WTC11 (cell line): ENCODE results near the gene PDS5A. TPM values are rescaled to one million over a fixed set of nuclear protein-coding genes. Genes with fewer than 3 reads are reported as not detected.

Experiments used
- ATAC-seq: fragments of 200-7000 bp; cut with Tn5 transposase; 2 replicates; pipeline ENCODE4 v1.10.0; 2021; ENCODE audit warnings: mild to moderate bottlenecking, moderate library complexity
- CTCF ChIA-PET: fragments of 300-600 bp; sonication (Branson Sonifier 250); formaldehyde crosslinking; loops from one replicate; lab custom pipeline; 2021; ENCODE audit warnings: antibody characterized with exemption; lab: Charles Lee
- POLR2A ChIA-PET: fragments of 350-600 bp; sonication (Branson Sonifier 250); formaldehyde crosslinking; loops from one replicate; lab custom pipeline; 2021; ENCODE audit warnings: antibody characterized with exemption; lab: Charles Lee
- DNase-seq: peaks from one replicate; pipeline ENCODE4 v3.0.0; 2021; ENCODE audit warnings: low spot score
- H3K27ac Mint-ChIP-seq: 2 replicates; pipeline ENCODE4 v1.8.0; 2021; ENCODE audit warnings: mixed read lengths
- H3K27me3 Mint-ChIP-seq: 2 replicates; pipeline ENCODE4 v1.8.0; 2021; ENCODE audit warnings: low read depth, mild to moderate bottlenecking, moderate library complexity, mixed read lengths
- H3K36me3 Mint-ChIP-seq: 2 replicates; pipeline ENCODE4 v1.8.0; 2021; ENCODE audit warnings: mixed read lengths
- H3K4me1 Mint-ChIP-seq: 2 replicates; pipeline ENCODE4 v1.8.0; 2022; ENCODE audit warnings: mixed read lengths
- H3K4me3 Mint-ChIP-seq: 2 replicates; pipeline ENCODE4 v1.8.0; 2021; ENCODE audit warnings: mild to moderate bottlenecking, moderate library complexity, mixed read lengths
- H3K9me3 Mint-ChIP-seq: 2 replicates; pipeline ENCODE4 v1.8.0; 2021; ENCODE audit warnings: mixed read lengths
- CREB1 ChIP-seq: sonication (generic); formaldehyde crosslinking; IDR thresholded peaks from 2 replicates; pipeline ENCODE4 v1.8.0; 2023; ENCODE audit warnings: mild to moderate bottlenecking, missing genetic modification reagents
- ELF4 ChIP-seq: sonication (generic); formaldehyde crosslinking; IDR thresholded peaks from 2 replicates; pipeline ENCODE4 v1.8.1; 2022; ENCODE audit warnings: low read depth, mild to moderate bottlenecking, moderate library complexity, missing genetic modification reagents
- FOXP4 ChIP-seq: sonication (generic); formaldehyde crosslinking; IDR thresholded peaks from 2 replicates; pipeline ENCODE4 v1.8.0; 2022; ENCODE audit warnings: mild to moderate bottlenecking, missing genetic modification reagents
- IRF2 ChIP-seq: sonication (generic); formaldehyde crosslinking; IDR thresholded peaks from 2 replicates; pipeline ENCODE4 v1.8.0; 2022; ENCODE audit warnings: low read depth, missing genetic modification reagents, borderline replicate concordance
- MXD4 ChIP-seq: fragments of 250-450 bp; sonication (Bioruptor Pico); IDR thresholded peaks from 2 replicates; pipeline ENCODE4 v1.8.0; 2021; ENCODE audit warnings: mild to moderate bottlenecking, moderate library complexity, borderline replicate concordance
- MYBL2 ChIP-seq: sonication (generic); formaldehyde crosslinking; IDR thresholded peaks from 2 replicates; pipeline ENCODE4 v1.8.1; 2023; ENCODE audit warnings: mild to moderate bottlenecking, moderate library complexity, missing genetic modification reagents
- PREB ChIP-seq: sonication (generic); formaldehyde crosslinking; IDR thresholded peaks from 2 replicates; pipeline ENCODE4 v1.8.1; 2022; ENCODE audit warnings: mild to moderate bottlenecking, missing genetic modification reagents, moderate library complexity, borderline replicate concordance
- PRRX2 ChIP-seq: fragments of 250-450 bp; sonication (Bioruptor Pico); IDR thresholded peaks from 2 replicates; pipeline ENCODE4 v1.8.0; 2021; ENCODE audit warnings: mild to moderate bottlenecking
- SMAD3 ChIP-seq: sonication (generic); formaldehyde crosslinking; IDR thresholded peaks from 2 replicates; pipeline ENCODE4 v1.8.0; 2022; ENCODE audit warnings: missing genetic modification reagents, mild to moderate bottlenecking, borderline replicate concordance
- SOX15 ChIP-seq: fragments of 250-450 bp; sonication (Bioruptor Pico); IDR thresholded peaks from 2 replicates; pipeline ENCODE4 v1.9.0; 2021; ENCODE audit warnings: mild to moderate bottlenecking
- USF1 ChIP-seq: sonication (generic); formaldehyde crosslinking; IDR thresholded peaks from 2 replicates; pipeline ENCODE4 v1.8.0; 2022; ENCODE audit warnings: mild to moderate bottlenecking, missing genetic modification reagents
- ZNF121 ChIP-seq: sonication (generic); formaldehyde crosslinking; IDR thresholded peaks from 2 replicates; pipeline ENCODE4 v1.8.0; 2023; ENCODE audit warnings: missing genetic modification reagents
- ZNF281 ChIP-seq: sonication (generic); formaldehyde crosslinking; IDR thresholded peaks from 2 replicates; pipeline ENCODE4 v1.8.0; 2023; ENCODE audit warnings: mild to moderate bottlenecking, missing genetic modification reagents
- ZNF317 ChIP-seq: sonication (generic); formaldehyde crosslinking; IDR thresholded peaks from 2 replicates; pipeline ENCODE4 v1.8.1; 2023; ENCODE audit warnings: low read depth, mild to moderate bottlenecking, moderate library complexity, missing genetic modification reagents, borderline replicate concordance
- ZNF416 ChIP-seq: fragments of 250-450 bp; sonication (Bioruptor Pico); IDR thresholded peaks from 2 replicates; pipeline ENCODE4 v1.9.0; 2021; ENCODE audit warnings: mild to moderate bottlenecking, inconsistent platforms
- total RNA-seq: library from RNA; stranded (reverse); gene quantifications from 3 replicates; pipeline ENCODE4 v1.2.3, GENCODE V29; 2021

Gene PDS5A
- total RNA-seq, 1 experiment from 2014 or later, result 61.7 TPM

- Mint-ChIP-seq H3K27ac (no peak overlapping the region), H3K4me1 (no peaks in the 10 kb centered on the region)
- peak; percentile 65 for TF ChIP-seq ZNF121
- no peak for TF ChIP-seq ZNF416 (CRISPR knock-in tag)
- no peak for TF ChIP-seq IRF2 (CRISPR knock-in tag)
- TF ChIP-seq SOX15 (CRISPR knock-in tag), result no peak
- TF ChIP-seq ZNF281 (CRISPR knock-in tag), result no peak
- TF ChIP-seq USF1 (CRISPR knock-in tag), result no peak
- TF ChIP-seq, all 79 proteins: peak for 1
- POLR2A ChIA-PET, result interaction anchor here (1.5 kb wide), 1 partner anchor 9 kb away, joined by 3 read pairs; no protein-coding TSS in a partner anchor
- CTCF ChIA-PET, result no interaction called here
- Mint-ChIP-seq H3K36me3 (peaks cover 51% of the 10 kb centered on the region), H3K4me3 (no peak overlapping the region), H3K9me3 (peaks cover 4% of the 10 kb centered on the region), H3K27me3 (no peaks in the 10 kb centered on the region)
- no peak for ATAC-seq
- DNase-seq, result no peak
These were observed 116.9 kb downstream of the PDS5A start for GRCh38 chr4:39860804-39861203.

- no peak for DNase-seq
- TF ChIP-seq PREB (CRISPR knock-in tag) (no peak), ZNF317 (CRISPR knock-in tag) (peak; percentile 83)
- TF ChIP-seq, all 79 proteins: peak for 1
- H3K36me3 Mint-ChIP-seq, result peaks cover 50% of the 10 kb centered on the region
- CTCF ChIA-PET, result no interaction called here
- POLR2A ChIA-PET, result no interaction called here
- H3K27ac Mint-ChIP-seq, result no peak overlapping the region
- H3K27me3 Mint-ChIP-seq, result no peaks in the 10 kb centered on the region
- H3K4me3 Mint-ChIP-seq, result no peak overlapping the region
- no peaks in the 10 kb centered on the region for H3K4me1 Mint-ChIP-seq
- H3K9me3 Mint-ChIP-seq, result peaks cover 8% of the 10 kb centered on the region
- ATAC-seq, result no peak
These were observed 121.7 kb downstream of the PDS5A start for GRCh38 chr4:39855909-39856512.

- ATAC-seq (no peak), DNase-seq (no peak)
- Mint-ChIP-seq H3K27me3 (no peaks in the 10 kb centered on the region), H3K9me3 (peaks cover 8% of the 10 kb centered on the region), H3K4me1 (no peaks in the 10 kb centered on the region), H3K27ac (peak overlapping the region; percentile 24), H3K36me3 (peaks cover 33% of the 10 kb centered on the region), H3K4me3 (no peak overlapping the region)
- ChIA-PET CTCF (no interaction called here), POLR2A (no interaction called here)
- TF ChIP-seq MYBL2 (CRISPR knock-in tag), result no peak
- TF ChIP-seq PRRX2 (CRISPR knock-in tag), result no peak
- TF ChIP-seq ELF4, result no peak
- TF ChIP-seq CREB1 (CRISPR knock-in tag), result no peak
- no peak for TF ChIP-seq SMAD3 (CRISPR knock-in tag)
- TF ChIP-seq FOXP4 (CRISPR knock-in tag), result no peak
- TF ChIP-seq MXD4 (CRISPR knock-in tag), result no peak
These were observed 125.1 kb downstream of the PDS5A start for GRCh38 chr4:39852636-39853035.
